Karpas-422 (cell line): ENCODE measurements around the gene MMS22L. TPM values are rescaled to one million over a fixed set of nuclear protein-coding genes. Genes with fewer than 3 reads are reported as not detected.
"Not testable (repeated sequence)": the region's sequence is repeated elsewhere in the genome, so short reads cannot be mapped to it uniquely, and the experiment has no call there.

Experiments used
- DNase-seq: peaks from one replicate; pipeline ENCODE4 v3.0.0-alpha.2; 2015
- H2AFZ ChIP-seq: fragments of 200-600 bp; sonication (generic); 2 replicates; pipeline ENCODE4 v1.6.1; 2014; ENCODE audit warnings: antibody characterized with exemption, low read length, mixed read lengths
- H3K27ac ChIP-seq: fragments of 200-600 bp; sonication (generic); 2 replicates; pipeline ENCODE4 v1.5.1; 2014; ENCODE audit warnings: mild to moderate bottlenecking, low read length, moderate library complexity
- H3K27me3 ChIP-seq: fragments of 200-600 bp; sonication (generic); 2 replicates; pipeline ENCODE4 v1.6.1; 2014; ENCODE audit warnings: low read length, mixed read lengths
- H3K36me3 ChIP-seq: fragments of 200-600 bp; sonication (generic); 2 replicates; pipeline ENCODE4 v1.6.1; 2014; ENCODE audit warnings: low read length, mixed read lengths; ENCODE audit not compliant: insufficient read depth
- H3K4me1 ChIP-seq: fragments of 200-600 bp; sonication (generic); 2 replicates; pipeline ENCODE4 v1.6.1; 2014; ENCODE audit warnings: mild to moderate bottlenecking, low read length, mixed read lengths
- H3K4me2 ChIP-seq: fragments of 200-600 bp; sonication (generic); 2 replicates; pipeline ENCODE4 v1.6.1; 2014; ENCODE audit warnings: low read length, low read depth, mild to moderate bottlenecking; ENCODE audit not compliant: poor library complexity, severe bottlenecking
- H3K4me3 ChIP-seq: fragments of 200-600 bp; sonication (generic); 2 replicates; pipeline ENCODE4 v1.5.1; 2014; ENCODE audit warnings: mild to moderate bottlenecking, antibody characterized with exemption, low read length, mixed read lengths
- H3K79me2 ChIP-seq: fragments of 200-600 bp; sonication (generic); 2 replicates; pipeline ENCODE4 v1.6.1; 2014; ENCODE audit warnings: mild to moderate bottlenecking, low read length, mixed read lengths
- H3K9ac ChIP-seq: fragments of 200-600 bp; sonication (generic); 2 replicates; pipeline ENCODE4 v1.6.0; 2014; ENCODE audit warnings: low read length
- H3K9me2 ChIP-seq: fragments of 200-600 bp; sonication (generic), shearing (Covaris generic); replicated peaks from 2 replicates; pipeline ENCODE4 v1.6.0; 2014; ENCODE audit warnings: mild to moderate bottlenecking, low read length, moderate library complexity; ENCODE audit not compliant: insufficient read depth
- H3K9me3 ChIP-seq: fragments of 300-700, 200-600 bp; sonication (generic); 2 replicates; pipeline ENCODE4 v1.6.1; 2014; ENCODE audit warnings: low read length, mixed read lengths
- H4K20me1 ChIP-seq: fragments of 200-600 bp; sonication (generic); 2 replicates; pipeline ENCODE4 v1.6.1; 2014; ENCODE audit warnings: mild to moderate bottlenecking, antibody characterized with exemption, low read length, low read depth; ENCODE audit not compliant: insufficient read depth
- total RNA-seq: library from RNA; depleted of rRNA; stranded (reverse); fragments of >200 nt; shearing (Covaris generic); gene quantifications from 2 replicates; pipeline ENCODE4 v1.2.3, GENCODE V29; 2014; ENCODE audit warnings: low replicate concordance

The MMS22L gene
- total RNA-seq, 1 experiment from 2014 or later = 50.4 TPM

DNA sequence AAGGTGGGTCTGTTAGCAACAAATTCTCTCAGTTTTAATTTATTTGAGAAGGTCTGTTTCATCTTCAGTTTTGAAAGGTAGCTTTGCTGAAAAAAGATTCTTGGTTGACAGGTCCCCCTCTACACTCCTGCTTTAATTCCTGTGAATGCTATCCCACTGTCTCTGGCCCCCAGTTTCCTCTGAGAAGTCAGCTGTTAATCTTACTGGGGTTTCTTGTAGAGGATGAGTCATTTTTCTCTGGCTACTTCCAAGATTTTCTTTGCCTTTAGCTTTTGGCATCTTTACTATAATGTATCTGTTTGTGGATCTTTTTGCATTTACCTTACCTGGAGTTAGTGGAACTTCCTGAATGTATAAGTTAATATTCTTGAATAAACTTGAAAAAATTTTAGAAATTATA, 122.7 kb downstream of the MMS22L start:
- Histone ChIP-seq H3K9me3 (no peaks in the 10 kb centered on the region), H3K4me2 (no peak overlapping the region), H3K79me2 (no peaks in the 10 kb centered on the region), H3K9me2 (no peaks in the 10 kb centered on the region), H2AFZ (no peak overlapping the region), H3K4me1 (no peaks in the 10 kb centered on the region), H3K4me3 (no peak overlapping the region), H3K36me3 (peaks cover 39% of the 10 kb centered on the region), H3K27me3 (no peaks in the 10 kb centered on the region), H3K9ac (no peak overlapping the region), H3K27ac (no peak overlapping the region), H4K20me1 (no peaks in the 10 kb centered on the region)
- no peak for DNase-seq

DNA sequence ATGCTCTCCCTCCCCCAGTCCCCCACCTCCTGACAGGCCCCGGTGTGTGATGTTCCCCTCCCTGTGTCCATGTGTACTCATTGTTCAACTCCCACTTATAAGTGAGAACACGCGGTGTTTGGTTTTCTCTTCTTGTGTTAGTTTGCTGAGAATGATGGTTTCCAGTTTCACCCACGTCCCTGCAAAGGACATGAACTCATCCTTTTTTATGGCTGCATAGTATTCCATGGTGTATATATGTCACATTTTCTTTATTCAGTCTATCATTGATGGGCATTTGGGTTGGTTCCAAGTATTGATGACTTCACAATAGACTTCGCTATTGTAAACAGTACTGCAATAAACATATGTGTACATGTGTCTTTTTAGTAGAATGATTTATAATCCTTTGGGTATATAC, 127.6 kb downstream of the MMS22L start:
- not testable (repeated sequence) for H3K27ac ChIP-seq, H3K4me2 ChIP-seq, H3K4me3 ChIP-seq, H3K9me2 ChIP-seq, H3K4me1 ChIP-seq, DNase-seq, H3K79me2 ChIP-seq, H3K9ac ChIP-seq, H3K9me3 ChIP-seq, H4K20me1 ChIP-seq, H3K27me3 ChIP-seq, H2AFZ ChIP-seq
- H3K36me3 ChIP-seq = peaks cover 10% of the 10 kb centered on the region; the same call in 1 of the 2 replicates

DNA sequence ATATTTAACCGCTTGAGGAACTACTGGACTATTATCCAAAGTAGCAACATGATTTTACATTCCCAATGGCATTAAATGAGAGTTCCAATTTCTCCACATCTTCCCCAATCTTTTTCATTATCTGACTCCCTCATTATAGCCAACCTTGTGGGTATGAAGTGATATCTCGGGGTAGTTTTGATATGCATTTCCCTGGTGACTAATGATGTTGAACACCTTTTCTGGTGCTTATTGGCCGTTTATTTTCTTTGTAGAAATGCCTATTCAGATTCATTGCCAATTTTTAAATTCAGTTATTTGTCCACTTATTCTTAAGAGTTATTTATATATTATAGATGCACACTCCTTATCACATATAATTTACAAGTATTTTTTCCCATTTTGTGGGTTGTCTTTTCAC, 129.0 kb downstream of the MMS22L start:
- no peak for DNase-seq
- Histone ChIP-seq H3K9me3 (no peaks in the 10 kb centered on the region), H3K9me2 (no peaks in the 10 kb centered on the region), H2AFZ (no peak overlapping the region), H3K27me3 (no peaks in the 10 kb centered on the region), H3K27ac (no peak overlapping the region), H3K79me2 (no peaks in the 10 kb centered on the region), H3K4me3 (no peak overlapping the region), H3K36me3 (peaks cover 11% of the 10 kb centered on the region; the same call in 1 of the 2 replicates), H3K9ac (no peak overlapping the region), H3K4me1 (no peaks in the 10 kb centered on the region), H3K4me2 (no peak overlapping the region), H4K20me1 (no peaks in the 10 kb centered on the region)

DNA sequence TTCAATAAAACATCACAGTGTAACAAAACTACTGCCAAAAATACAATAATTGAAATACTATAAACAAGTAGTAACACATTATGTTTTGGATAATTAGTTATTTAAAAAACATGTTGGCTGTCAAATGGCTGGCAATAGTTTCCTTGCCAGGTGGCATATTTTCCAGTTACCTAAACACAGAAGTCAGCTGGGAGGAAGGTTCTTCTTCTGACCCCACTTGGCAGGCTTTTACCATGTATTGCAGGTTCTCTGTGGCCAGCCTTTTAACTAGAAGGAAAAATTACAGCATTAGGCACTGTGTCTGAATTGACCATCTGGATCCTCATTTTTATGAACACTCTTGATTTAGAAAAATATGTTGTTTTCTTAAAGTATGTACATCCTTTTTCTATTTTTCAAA, 131.4 kb downstream of the MMS22L start:
- Histone ChIP-seq H3K9ac (no peak overlapping the region), H3K27ac (no peak overlapping the region), H3K79me2 (no peaks in the 10 kb centered on the region), H3K27me3 (no peaks in the 10 kb centered on the region), H3K4me3 (no peak overlapping the region), H3K4me2 (no peak overlapping the region), H3K9me2 (no peaks in the 10 kb centered on the region), H3K36me3 (peaks cover 21% of the 10 kb centered on the region; the same call in 1 of the 2 replicates), H3K4me1 (no peaks in the 10 kb centered on the region), H4K20me1 (no peaks in the 10 kb centered on the region), H2AFZ (no peak overlapping the region), H3K9me3 (no peaks in the 10 kb centered on the region)
- DNase-seq = no peak

DNA sequence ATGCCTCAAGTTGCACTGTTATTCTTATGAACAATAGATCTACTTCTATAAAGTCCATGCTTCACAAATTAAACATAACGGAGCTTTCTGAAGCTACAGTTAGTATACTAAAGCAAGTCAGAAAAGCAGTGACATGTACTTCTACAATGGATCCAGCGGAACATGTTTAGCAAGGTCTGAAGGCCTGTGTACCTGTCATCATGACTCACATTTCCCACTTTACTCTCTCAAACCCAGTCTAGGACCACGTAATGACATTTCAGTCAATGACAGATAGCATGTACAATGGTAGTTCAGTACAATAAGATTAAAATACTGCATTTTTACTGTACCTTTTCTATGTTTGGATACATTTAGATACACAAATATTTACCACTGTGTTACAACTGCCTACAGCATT, 132.1 kb downstream of the MMS22L start:
- Histone ChIP-seq H3K4me2 (no peak overlapping the region), H4K20me1 (no peaks in the 10 kb centered on the region), H3K4me1 (no peaks in the 10 kb centered on the region), H3K27me3 (no peaks in the 10 kb centered on the region), H2AFZ (no peak overlapping the region), H3K9me3 (no peaks in the 10 kb centered on the region), H3K9me2 (no peaks in the 10 kb centered on the region), H3K27ac (no peak overlapping the region), H3K36me3 (peaks cover 21% of the 10 kb centered on the region; the same call in 1 of the 2 replicates), H3K79me2 (no peaks in the 10 kb centered on the region), H3K9ac (no peak overlapping the region), H3K4me3 (no peak overlapping the region)
- no peak for DNase-seq

DNA sequence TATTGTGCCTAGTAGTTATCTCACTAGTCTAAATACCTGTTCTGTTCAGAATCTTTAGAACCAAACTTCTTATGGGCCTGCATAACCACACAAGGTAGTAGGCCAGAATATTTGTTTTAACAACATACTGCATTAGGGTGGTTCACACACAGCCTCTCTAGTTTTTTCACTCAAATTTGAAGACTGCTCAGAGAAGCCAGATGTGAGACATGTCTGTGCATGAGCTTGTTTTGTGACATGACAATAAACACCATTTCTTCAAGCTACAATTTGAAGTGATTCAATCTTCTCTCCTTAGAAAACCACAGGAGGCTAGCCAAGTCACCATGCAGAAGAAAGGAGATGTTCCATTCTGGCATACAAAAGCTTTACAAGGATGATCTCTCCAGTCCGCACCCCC, 135.6 kb downstream of the MMS22L start:
- no peaks in the 10 kb centered on the region for H3K79me2 ChIP-seq
- H3K27me3 ChIP-seq = no peaks in the 10 kb centered on the region
- no peak overlapping the region for H3K27ac ChIP-seq
- H3K4me1 ChIP-seq = no peaks in the 10 kb centered on the region
- H3K9ac ChIP-seq = no peak overlapping the region
- no peak overlapping the region for H3K4me3 ChIP-seq
- no peak overlapping the region for H2AFZ ChIP-seq
- H3K4me2 ChIP-seq = no peak overlapping the region
- no peaks in the 10 kb centered on the region for H3K9me3 ChIP-seq
- H4K20me1 ChIP-seq = no peaks in the 10 kb centered on the region
- no peaks in the 10 kb centered on the region for H3K9me2 ChIP-seq
- DNase-seq = no peak
- H3K36me3 ChIP-seq = peaks cover 24% of the 10 kb centered on the region; the same call in 1 of the 2 replicates

DNA sequence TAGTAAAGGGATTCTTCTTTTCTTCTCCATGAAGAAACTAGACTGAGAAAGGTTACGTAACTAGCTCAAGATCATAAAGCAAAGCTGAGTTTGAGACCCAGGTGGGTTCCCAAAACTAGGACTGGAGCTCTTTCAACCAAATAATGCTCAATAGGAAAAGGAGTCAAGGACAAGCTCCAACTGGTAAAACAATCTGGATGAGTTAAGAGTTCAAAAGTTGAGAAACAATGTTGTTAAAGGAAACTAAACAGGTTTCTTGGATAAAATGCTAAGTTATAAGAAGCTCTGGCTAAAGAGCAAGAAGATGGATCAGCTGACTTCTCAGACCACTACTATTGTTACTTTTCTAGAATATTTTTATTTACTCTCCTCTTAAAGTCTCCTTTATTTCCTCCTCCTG, 137.3 kb downstream of the MMS22L start:
- no peak overlapping the region for H2AFZ ChIP-seq
- no peaks in the 10 kb centered on the region for H3K4me1 ChIP-seq
- H4K20me1 ChIP-seq = no peaks in the 10 kb centered on the region
- H3K9ac ChIP-seq = no peak overlapping the region
- H3K79me2 ChIP-seq = no peaks in the 10 kb centered on the region
- no peaks in the 10 kb centered on the region for H3K9me3 ChIP-seq
- H3K4me2 ChIP-seq = no peak overlapping the region
- H3K27ac ChIP-seq = no peak overlapping the region
- no peak for DNase-seq
- H3K9me2 ChIP-seq = no peaks in the 10 kb centered on the region
- peaks cover 24% of the 10 kb centered on the region; the same call in 1 of the 2 replicates for H3K36me3 ChIP-seq
- no peak overlapping the region for H3K4me3 ChIP-seq
- no peaks in the 10 kb centered on the region for H3K27me3 ChIP-seq

DNA sequence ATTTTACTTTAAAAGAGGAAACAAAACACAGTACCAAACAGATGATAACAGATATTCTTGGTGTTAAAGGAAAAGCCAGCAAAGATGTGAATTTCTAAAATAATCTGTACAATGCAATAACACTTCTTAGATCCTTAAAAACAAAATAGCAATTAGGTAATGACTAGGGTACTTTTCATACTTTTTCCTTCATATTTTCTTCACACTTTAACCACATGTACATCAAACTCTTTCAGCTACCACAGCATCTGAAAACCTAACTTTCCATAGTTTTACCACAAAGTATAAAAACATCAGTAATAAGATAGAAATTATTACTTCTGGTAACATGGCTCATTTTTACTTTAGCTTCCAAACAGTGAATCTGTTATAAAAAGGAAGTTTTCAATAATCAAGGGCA, 141.3 kb downstream of the MMS22L start:
- no peak overlapping the region for H3K9ac ChIP-seq
- no peak overlapping the region for H2AFZ ChIP-seq
- no peaks in the 10 kb centered on the region for H4K20me1 ChIP-seq

DNA sequence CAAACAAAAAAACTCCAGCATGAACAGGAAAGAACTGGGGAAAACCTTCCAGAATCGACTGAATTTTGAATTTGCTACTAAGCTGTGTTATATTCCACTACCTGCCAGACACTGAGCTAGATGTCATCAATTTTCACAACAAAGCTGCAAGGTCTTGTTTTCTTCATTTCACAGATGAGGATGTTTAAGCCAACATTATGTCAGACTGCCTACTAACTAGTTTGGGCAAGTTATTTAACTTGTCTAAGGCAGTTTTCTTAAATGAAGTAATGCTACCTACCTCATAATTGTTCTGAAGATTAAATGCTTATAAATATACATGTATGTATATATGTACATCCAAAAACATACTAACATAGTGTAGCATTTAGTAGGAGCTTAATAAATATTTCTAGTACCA, 144.4 kb downstream of the MMS22L start:
- H4K20me1 ChIP-seq = no peaks in the 10 kb centered on the region
- H3K36me3 ChIP-seq = no peaks in the 10 kb centered on the region
- no peaks in the 10 kb centered on the region for H3K4me1 ChIP-seq
- no peak for DNase-seq
- no peaks in the 10 kb centered on the region for H3K9me2 ChIP-seq
- H3K9ac ChIP-seq = no peak overlapping the region
- H3K79me2 ChIP-seq = no peaks in the 10 kb centered on the region
- no peaks in the 10 kb centered on the region for H3K27me3 ChIP-seq
- no peak overlapping the region for H3K4me3 ChIP-seq
- no peak overlapping the region for H2AFZ ChIP-seq
- no peak overlapping the region for H3K4me2 ChIP-seq
- H3K27ac ChIP-seq = no peak overlapping the region
- no peaks in the 10 kb centered on the region for H3K9me3 ChIP-seq

More for the DNA sequence above, 141.3 kb downstream of the MMS22L start:
- H3K9me2 ChIP-seq = no peaks in the 10 kb centered on the region
- DNase-seq = no peak
- peaks cover 5% of the 10 kb centered on the region; the same call in 1 of the 2 replicates for H3K36me3 ChIP-seq
- no peak overlapping the region for H3K4me3 ChIP-seq
- H3K79me2 ChIP-seq = no peaks in the 10 kb centered on the region
- H3K9me3 ChIP-seq = no peaks in the 10 kb centered on the region
- no peaks in the 10 kb centered on the region for H3K27me3 ChIP-seq
- H3K4me1 ChIP-seq = no peaks in the 10 kb centered on the region
- H3K27ac ChIP-seq = no peak overlapping the region
- no peak overlapping the region for H3K4me2 ChIP-seq
